Nephron progenitor cell (in vitro differentiated cells): ENCODE data around the gene SPP1.

Experiments
- DNase-seq: peaks from one replicate; pipeline ENCODE4 v3.0.0; 2021
- H3K27ac Mint-ChIP-seq: 2 replicates; pipeline ENCODE4 v1.8.0; 2021; ENCODE audit warnings: mild to moderate bottlenecking, moderate library complexity, mixed read lengths
- H3K27me3 Mint-ChIP-seq: 2 replicates; pipeline ENCODE4 v1.8.0; 2021; ENCODE audit warnings: mild to moderate bottlenecking, low read depth, mixed read lengths; ENCODE audit not compliant: poor library complexity
- H3K36me3 Mint-ChIP-seq: 2 replicates; pipeline ENCODE4 v1.8.0; 2021; ENCODE audit warnings: low read depth, mixed read lengths
- H3K4me1 Mint-ChIP-seq: 2 replicates; pipeline ENCODE4 v1.8.0; 2021; ENCODE audit warnings: mixed read lengths
- H3K4me3 Mint-ChIP-seq: 2 replicates; pipeline ENCODE4 v1.8.0; 2021; ENCODE audit warnings: mild to moderate bottlenecking, moderate library complexity, mixed read lengths
- H3K9me3 Mint-ChIP-seq: 2 replicates; pipeline ENCODE4 v1.8.0; 2021; ENCODE audit warnings: mild to moderate bottlenecking, moderate library complexity, mixed read lengths
- TF ChIP-seq, protein P1 (sequence below): fragments of 200-600 bp; sonication (generic); IDR thresholded peaks from 2 replicates; pipeline ENCODE4 v1.5.0; 2021; ENCODE audit warnings: antibody characterized with exemption

The SPP1 gene

DNA sequence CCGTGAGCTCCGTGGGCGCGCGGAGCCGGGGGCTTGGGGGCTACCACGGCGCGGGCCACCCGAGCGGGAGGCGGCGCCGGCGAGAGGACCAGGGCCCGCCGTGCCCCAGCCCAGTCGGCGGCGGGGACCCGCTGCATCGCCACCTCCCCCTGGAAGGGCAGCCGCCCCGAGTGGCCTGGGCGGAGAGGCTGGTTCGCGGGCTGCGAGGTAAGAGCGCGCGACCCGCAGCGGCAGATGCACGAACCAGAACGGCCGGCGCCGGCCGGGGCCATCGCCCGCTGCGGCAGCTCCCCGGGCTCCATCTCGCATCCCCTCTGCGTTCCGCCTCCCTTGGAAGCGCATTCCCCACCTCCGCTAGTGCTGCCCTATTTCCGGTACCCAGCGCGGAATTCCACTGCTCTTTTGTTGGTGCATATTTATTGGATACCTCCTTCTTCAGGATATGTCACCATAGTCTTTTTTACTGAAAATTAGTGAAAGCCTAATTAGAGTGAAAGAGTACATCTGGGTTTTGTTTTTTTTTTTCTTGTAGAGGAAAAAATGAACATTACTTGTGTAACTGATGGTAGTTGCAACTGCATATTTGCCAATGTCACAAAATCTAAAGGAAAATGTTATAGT is 32.7 kb downstream of the SPP1 start:
- Mint-ChIP-seq H3K36me3 (peaks cover 2% of the 10 kb centered on the region), H3K27ac (peak overlapping the region; percentile 63), H3K4me1 (peaks cover 61% of the 10 kb centered on the region), H3K4me3 (peak overlapping the region; percentile 92), H3K9me3 (peaks cover 5% of the 10 kb centered on the region), H3K27me3 (peaks cover 14% of the 10 kb centered on the region)
- TF ChIP-seq, protein P1, sequence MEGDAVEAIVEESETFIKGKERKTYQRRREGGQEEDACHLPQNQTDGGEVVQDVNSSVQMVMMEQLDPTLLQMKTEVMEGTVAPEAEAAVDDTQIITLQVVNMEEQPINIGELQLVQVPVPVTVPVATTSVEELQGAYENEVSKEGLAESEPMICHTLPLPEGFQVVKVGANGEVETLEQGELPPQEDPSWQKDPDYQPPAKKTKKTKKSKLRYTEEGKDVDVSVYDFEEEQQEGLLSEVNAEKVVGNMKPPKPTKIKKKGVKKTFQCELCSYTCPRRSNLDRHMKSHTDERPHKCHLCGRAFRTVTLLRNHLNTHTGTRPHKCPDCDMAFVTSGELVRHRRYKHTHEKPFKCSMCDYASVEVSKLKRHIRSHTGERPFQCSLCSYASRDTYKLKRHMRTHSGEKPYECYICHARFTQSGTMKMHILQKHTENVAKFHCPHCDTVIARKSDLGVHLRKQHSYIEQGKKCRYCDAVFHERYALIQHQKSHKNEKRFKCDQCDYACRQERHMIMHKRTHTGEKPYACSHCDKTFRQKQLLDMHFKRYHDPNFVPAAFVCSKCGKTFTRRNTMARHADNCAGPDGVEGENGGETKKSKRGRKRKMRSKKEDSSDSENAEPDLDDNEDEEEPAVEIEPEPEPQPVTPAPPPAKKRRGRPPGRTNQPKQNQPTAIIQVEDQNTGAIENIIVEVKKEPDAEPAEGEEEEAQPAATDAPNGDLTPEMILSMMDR = no peak
- DNase-seq = peak; percentile 70

DNA sequence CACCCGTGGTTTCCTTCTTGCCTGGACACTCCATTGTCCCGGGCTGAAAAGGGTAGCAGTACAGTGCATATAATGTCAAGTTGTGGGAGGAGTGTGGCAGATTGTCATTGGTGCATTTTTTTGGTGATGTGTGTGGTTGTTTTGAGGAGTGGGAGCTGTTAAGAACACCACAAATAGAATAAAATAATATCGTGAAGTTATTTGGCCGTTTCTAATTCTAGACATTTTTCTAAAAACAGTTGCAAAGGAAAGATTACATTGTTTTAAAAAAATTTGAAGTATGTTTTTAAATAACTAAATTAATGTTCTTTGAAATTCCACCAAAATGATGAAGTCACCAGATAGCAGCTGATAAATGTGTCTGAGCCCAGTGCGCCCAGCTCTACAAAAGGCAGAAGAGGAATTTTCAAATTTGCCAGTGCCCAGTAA is 33.2 kb downstream of the SPP1 start:
- H3K4me3 Mint-ChIP-seq = peak overlapping the region; percentile 92
- peaks cover 5% of the 10 kb centered on the region for H3K9me3 Mint-ChIP-seq
- H3K27ac Mint-ChIP-seq = peak overlapping the region; percentile 63
- TF ChIP-seq, protein P1 = no peak
- H3K4me1 Mint-ChIP-seq = peaks cover 64% of the 10 kb centered on the region
- H3K27me3 Mint-ChIP-seq = peaks cover 14% of the 10 kb centered on the region
- no peak for DNase-seq
- H3K36me3 Mint-ChIP-seq = peaks cover 7% of the 10 kb centered on the region

DNA sequence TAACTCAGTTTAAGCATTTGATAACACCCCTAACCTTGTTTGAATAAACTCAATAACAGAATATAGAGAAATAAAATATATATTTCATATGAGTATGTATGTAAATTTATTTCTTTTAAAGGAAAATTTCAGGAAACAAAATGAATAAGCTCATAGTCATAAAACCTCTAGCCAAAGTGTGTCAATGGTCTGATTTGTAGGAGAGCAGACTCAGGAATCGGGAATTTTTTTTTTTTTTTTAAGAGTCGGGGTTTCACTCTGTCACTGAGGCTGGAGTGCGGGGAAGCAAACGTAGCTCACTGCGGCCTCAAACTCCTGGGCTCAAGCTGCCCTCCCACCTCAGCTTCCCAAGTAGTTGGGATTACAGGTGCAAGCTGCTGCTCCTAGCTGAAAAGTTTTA is 34.4 kb downstream of the SPP1 start:
- TF ChIP-seq, protein P1 = no peak
- Mint-ChIP-seq H3K4me3 (peak overlapping the region; percentile 92), H3K36me3 (peaks cover 15% of the 10 kb centered on the region), H3K4me1 (peaks cover 71% of the 10 kb centered on the region), H3K27me3 (peaks cover 14% of the 10 kb centered on the region), H3K27ac (no peak overlapping the region), H3K9me3 (peaks cover 5% of the 10 kb centered on the region)
- no peak for DNase-seq

DNA sequence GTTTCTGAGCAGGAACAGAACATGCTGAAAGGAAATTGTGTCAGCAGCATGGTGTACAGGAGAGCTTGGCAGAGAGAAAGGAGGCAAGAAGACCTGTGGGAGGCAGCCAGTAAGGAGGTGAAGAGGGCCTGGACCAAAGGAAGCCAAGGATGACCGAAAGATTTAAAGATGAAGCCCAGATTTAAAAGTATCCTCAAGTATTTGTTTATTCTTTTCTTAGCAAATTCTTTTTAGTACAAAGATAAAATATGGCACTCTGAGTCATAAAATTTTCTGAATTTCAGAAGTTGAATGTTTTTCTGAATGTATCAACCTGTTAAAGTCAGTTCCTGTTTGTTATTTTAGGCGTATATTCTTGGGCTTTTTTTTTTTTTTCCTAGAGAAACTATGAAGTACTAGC is 35.5 kb downstream of the SPP1 start:
- H3K9me3 Mint-ChIP-seq = no peaks in the 10 kb centered on the region
- H3K4me3 Mint-ChIP-seq = peak overlapping the region; percentile 35
- H3K27ac Mint-ChIP-seq = no peak overlapping the region
- TF ChIP-seq, protein P1 = no peak
- peaks cover 22% of the 10 kb centered on the region for H3K36me3 Mint-ChIP-seq
- peaks cover 73% of the 10 kb centered on the region for H3K4me1 Mint-ChIP-seq
- no peak for DNase-seq
- H3K27me3 Mint-ChIP-seq = peaks cover 10% of the 10 kb centered on the region

DNA sequence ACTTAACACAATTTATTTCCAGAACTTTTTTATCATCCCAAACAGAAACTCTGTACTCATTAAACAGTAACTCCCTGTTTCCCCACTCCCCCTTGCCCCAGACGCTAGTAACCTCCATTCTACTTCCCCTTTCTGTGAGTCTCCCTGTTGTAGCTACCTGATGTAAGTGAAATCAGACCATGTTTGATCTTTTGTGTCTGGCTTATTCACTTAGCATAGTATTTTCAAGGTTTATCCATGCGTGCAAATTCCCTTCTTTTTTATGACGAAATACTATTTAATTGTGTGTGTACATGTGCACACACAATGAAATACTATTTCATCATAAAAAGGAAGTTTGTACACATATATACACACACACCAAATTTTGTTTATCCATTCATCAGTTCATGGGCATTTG is 37.1 kb downstream of the SPP1 start:
- no peak for DNase-seq
- H3K4me3 Mint-ChIP-seq = no peak overlapping the region
- peaks cover 62% of the 10 kb centered on the region for H3K4me1 Mint-ChIP-seq
- H3K36me3 Mint-ChIP-seq = peaks cover 32% of the 10 kb centered on the region
- no peaks in the 10 kb centered on the region for H3K27me3 Mint-ChIP-seq
- H3K9me3 Mint-ChIP-seq = no peaks in the 10 kb centered on the region
- H3K27ac Mint-ChIP-seq = peak overlapping the region; percentile 53
- TF ChIP-seq, protein P1 = no peak

DNA sequence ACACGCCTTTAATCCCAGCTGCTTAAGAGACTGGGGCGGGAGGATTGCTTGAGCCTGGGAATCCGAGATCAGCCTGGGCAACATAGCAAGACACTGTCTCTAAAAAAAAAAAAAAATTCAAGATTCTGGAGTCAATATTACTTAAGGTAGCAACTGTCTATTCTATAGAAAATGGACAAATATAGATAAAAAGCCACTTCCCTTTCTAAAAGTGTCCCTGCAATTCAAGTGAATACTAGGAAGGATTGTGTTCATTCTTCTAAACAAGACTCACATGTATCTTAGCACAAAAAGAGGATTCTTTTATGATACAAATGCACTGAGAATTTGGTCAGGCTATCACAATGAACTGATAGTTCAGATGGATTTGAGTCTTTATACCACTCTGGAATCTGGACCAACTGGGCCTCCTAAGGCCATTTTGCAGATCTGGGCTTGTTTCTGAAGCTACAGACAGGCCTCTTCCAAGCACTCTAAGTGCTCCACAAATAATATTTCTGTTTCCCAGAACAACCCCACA is 38.9 kb downstream of the SPP1 start:
- H3K9me3 Mint-ChIP-seq = no peaks in the 10 kb centered on the region
- H3K4me3 Mint-ChIP-seq = no peak overlapping the region
- no peaks in the 10 kb centered on the region for H3K27me3 Mint-ChIP-seq
- peaks cover 68% of the 10 kb centered on the region for H3K4me1 Mint-ChIP-seq
- DNase-seq = no peak
- peaks cover 45% of the 10 kb centered on the region for H3K36me3 Mint-ChIP-seq
- TF ChIP-seq, protein P1 = no peak
- no peak overlapping the region for H3K27ac Mint-ChIP-seq
